Measurements from ENCODE around the gene BPHL. TPM values are rescaled to one million over a fixed set of nuclear protein-coding genes. Genes with fewer than 3 reads are reported as not detected.

BPHL gene
- polyA plus RNA-seq, 1 of the 3 experiments (the other 2 are of a cell fraction): 21.7 TPM

GRCh38 chr6:3088446-3088845 is 30.1 kb upstream of the BPHL start:
- Histone ChIP-seq H3K4me1 (ENCODE audit: control insufficient read depth in 1 of 2, insufficient read depth in 2 of 2, low read depth in 1 of 2, low read length in 1 of 2) (peaks cover 8 to 12% of the 10 kb centered on the region in 2 experiments; a peak in 3 of 4 replicates), H3K79me2 (ENCODE audit: insufficient read depth) (peaks cover 3% of the 10 kb centered on the region), H3K9ac (no peak overlapping the region), H3K4me2 (no peak overlapping the region), H3K9me3 (no peaks in the 10 kb centered on the region), H3K9me2 (no peaks in the 10 kb centered on the region), H3F3A (replicated peaks; ENCODE audit: insufficient read depth) (peaks cover 8% of the 10 kb centered on the region), H3K27me3 (ENCODE audit: insufficient read depth) (no peaks in the 10 kb centered on the region), H4K20me1 (ENCODE audit: insufficient read depth) (no peaks in the 10 kb centered on the region), H3K36me3 (replicated peaks in 1 of 2; ENCODE audit: control insufficient read depth in 1 of 2, insufficient read depth in 2 of 2, low read length in 1 of 2) (peaks cover 6 to 60% of the 10 kb centered on the region in 2 experiments), H2AFZ (ENCODE audit: low read depth) (no peak overlapping the region), H3K4me3 (ENCODE audit: low read depth in 2 of 2, low read length in 1 of 2) (no peak overlapping the region), H3K27ac (ENCODE audit: low read depth in 2 of 2, low read length in 1 of 2) (peak overlapping the region; percentile 13 to 54; a peak in 3 of 4 replicates)
- CTCF ChIA-PET: no interaction called here
- TF ChIP-seq SIN3A (IDR thresholded peaks at IDR 0.05; ENCODE audit: borderline replicate concordance, low read depth, low read length) (no peak), NFIC (IDR thresholded peaks at IDR 0.05; ENCODE audit: borderline replicate concordance) (no peak), RXRA (IDR thresholded peaks at IDR 0.05; ENCODE audit: borderline replicate concordance, low read depth) (no peak)
- POLR2A ChIA-PET: no interaction called here
- no peak for DNase-seq
- 94% methylated on average over 4 of the region's 4 CpGs for WGBS (ENCODE audit: low lambda C conversion rate)

- Histone ChIP-seq H3F3A (replicated peaks; ENCODE audit: insufficient read depth) (peaks cover 9% of the 10 kb centered on the region), H3K9ac (no peak overlapping the region), H3K27ac (ENCODE audit: low read depth in 2 of 2, low read length in 1 of 2) (peak overlapping the region; percentile 13 to 54; a peak in 3 of 4 replicates), H3K27me3 (ENCODE audit: insufficient read depth) (no peaks in the 10 kb centered on the region), H2AFZ (ENCODE audit: low read depth) (no peak overlapping the region), H3K9me3 (no peaks in the 10 kb centered on the region), H3K36me3 (replicated peaks in 1 of 2; ENCODE audit: control insufficient read depth in 1 of 2, insufficient read depth in 2 of 2, low read length in 1 of 2) (peaks cover 6 to 56% of the 10 kb centered on the region in 2 experiments), H3K9me2 (no peaks in the 10 kb centered on the region), H3K79me2 (ENCODE audit: insufficient read depth) (peaks cover 3% of the 10 kb centered on the region), H3K4me2 (no peak overlapping the region), H3K4me3 (ENCODE audit: low read depth in 2 of 2, low read length in 1 of 2) (no peak overlapping the region), H4K20me1 (ENCODE audit: insufficient read depth) (no peaks in the 10 kb centered on the region), H3K4me1 (ENCODE audit: control insufficient read depth in 1 of 2, insufficient read depth in 2 of 2, low read depth in 1 of 2, low read length in 1 of 2) (peaks cover 8 to 12% of the 10 kb centered on the region in 2 experiments; a peak in 3 of 4 replicates)
- ChIA-PET CTCF (interaction anchor here (0.9 kb wide), 1 partner anchor 18 kb away, joined by 3 read pairs; no protein-coding TSS in a partner anchor), POLR2A (no interaction called here)
- no peak for TF ChIP-seq GABPA (IDR thresholded peaks at IDR 0.05; ENCODE audit: low read depth)
- no peak for TF ChIP-seq FOSL2 (IDR thresholded peaks at IDR 0.05; ENCODE audit: borderline replicate concordance, low read depth)
- no peak for TF ChIP-seq USF1 (IDR thresholded peaks at IDR 0.05; ENCODE audit: borderline replicate concordance, low read depth)
- TF ChIP-seq NRF1 (IDR thresholded peaks at IDR 0.05; ENCODE audit: low read depth, low read length): no peak
- no peak for TF ChIP-seq FOXM1 (IDR thresholded peaks at IDR 0.05; ENCODE audit: low read depth)
- TF ChIP-seq RFX5 (IDR thresholded peaks at IDR 0.05; ENCODE audit: low read length): no peak
- TF ChIP-seq GATA2 (CRISPR knock-in tag; IDR thresholded peaks at IDR 0.05): no peak
- TF ChIP-seq NFIC (IDR thresholded peaks at IDR 0.05; ENCODE audit: borderline replicate concordance): no peak
- TF ChIP-seq MAX (IDR thresholded peaks at IDR 0.05; ENCODE audit: low read depth): no peak
- TF ChIP-seq JUND (IDR thresholded peaks at IDR 0.05): no peak
- TF ChIP-seq EZH2phosphoT487 (IDR thresholded peaks at IDR 0.05; ENCODE audit: borderline replicate concordance, low read depth): no peak
- no peak for TF ChIP-seq RXRA (IDR thresholded peaks at IDR 0.05; ENCODE audit: borderline replicate concordance, low read depth)
- WGBS (ENCODE audit: low lambda C conversion rate): 84% methylated on average over 4 of the region's 4 CpGs
- no peak for DNase-seq
Observed at GRCh38 chr6:3088968-3089367, 29.5 kb upstream of the BPHL start.

All from SK-N-SH (cell line).